RPMI7951 (cell line): ENCODE data around the gene TFCP2L1. TPM values are rescaled to one million over a fixed set of nuclear protein-coding genes. Genes with fewer than 3 reads are reported as not detected.

Experiments
- DNase-seq: peaks from one replicate; pipeline ENCODE4 v3.0.0-alpha.2; 2012; ENCODE audit warnings: low read depth
- total RNA-seq: library from RNA; depleted of rRNA; stranded (reverse); fragments of >200 nt; shearing (Covaris generic); gene quantifications from 2 replicates; pipeline ENCODE4 v1.2.3, GENCODE V29; 2014; rRNA removed

The TFCP2L1 gene
- total RNA-seq, 1 experiment from 2014 or later = not detected

GRCh38 chr2:121173806-121174205 lies 111.2 kb downstream of the TFCP2L1 start:
- DNase-seq = no peak

DNA sequence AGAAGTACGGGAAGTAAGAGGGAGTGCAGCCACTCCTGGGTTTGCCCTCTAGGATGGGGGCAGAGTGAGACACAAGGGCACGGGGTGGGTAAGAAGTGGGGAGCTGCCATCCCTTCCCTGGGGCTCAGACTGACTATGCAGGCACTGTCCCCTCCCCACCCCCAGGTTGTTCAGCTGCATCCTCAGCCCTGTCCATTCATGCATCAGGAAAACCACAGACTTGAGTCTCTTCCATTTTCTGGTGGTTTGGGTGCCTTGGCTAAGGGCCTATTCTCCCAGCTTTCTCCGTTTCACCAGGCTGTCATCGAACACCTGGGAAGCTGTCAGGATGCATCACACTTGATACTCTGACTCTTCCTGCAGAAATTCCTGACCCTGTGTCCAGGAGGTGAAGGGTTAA lies 111.9 kb downstream of the TFCP2L1 start:
- peak; percentile 66 for DNase-seq

GRCh38 chr2:121172456-121172855 lies 112.5 kb downstream of the TFCP2L1 start:
- no peak for DNase-seq

GRCh38 chr2:121171625-121172119 lies 113.3 kb downstream of the TFCP2L1 start:
- peak; percentile 46 for DNase-seq

GRCh38 chr2:121170577-121170976 lies 114.4 kb downstream of the TFCP2L1 start:
- DNase-seq = no peak

DNA sequence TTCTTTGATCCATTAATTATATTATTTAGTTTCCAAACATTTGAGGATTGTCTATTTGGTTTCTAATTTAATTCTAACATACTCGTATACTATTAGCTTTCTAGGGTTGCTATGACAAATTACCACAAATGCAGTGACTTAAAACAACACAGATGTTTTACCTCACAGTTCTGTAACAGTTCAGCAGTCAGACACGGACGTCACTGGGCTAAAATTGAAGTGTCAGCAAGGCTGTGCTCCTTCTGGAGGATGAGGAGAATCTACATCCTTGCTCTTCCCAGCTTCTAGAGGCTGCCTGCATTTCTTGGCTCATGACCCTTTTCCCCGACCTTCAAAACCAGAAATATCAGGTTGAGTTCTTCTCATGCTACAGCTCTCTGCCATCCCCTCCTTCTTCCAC lies 117.6 kb downstream of the TFCP2L1 start:
- no peak for DNase-seq

Other genes with a start within 250 kb of the TFCP2L1 start
- gene RNU4ATAC, start 245.7 kb upstream of the TFCP2L1 start, total RNA-seq = not detected in 2 replicates